Activated CD4-positive, alpha-beta T cell treated with anti-CD3 and anti-CD28 coated beads, Interleukin-2, amount 10 ng/mL, durations not matched to agents 24 days and 14 days (primary cell): ENCODE measurements around the gene PTPA. TPM values are rescaled to one million over a fixed set of nuclear protein-coding genes. Genes with fewer than 3 reads are reported as not detected.
"Not testable (repeated sequence)": the region's sequence is repeated elsewhere in the genome, so short reads cannot be mapped to it uniquely, and the experiment has no call there.

Experiments used
- DNase-seq: peaks from one replicate; pipeline ENCODE4 v3.0.0; 2022
- H3K27ac Mint-ChIP-seq: one replicate; pipeline ENCODE4 v1.8.0; 2022; ENCODE audit warnings: mild to moderate bottlenecking, mixed read lengths
- H3K27me3 Mint-ChIP-seq: one replicate; pipeline ENCODE4 v1.8.0; 2022; ENCODE audit warnings: mixed read lengths
- H3K36me3 Mint-ChIP-seq: one replicate; pipeline ENCODE4 v1.8.0; 2022; ENCODE audit warnings: low read depth, mild to moderate bottlenecking, mixed read lengths
- H3K4me1 Mint-ChIP-seq: one replicate; pipeline ENCODE4 v1.8.0; 2021; ENCODE audit warnings: mixed read lengths
- H3K4me3 Mint-ChIP-seq: one replicate; pipeline ENCODE4 v1.8.0; 2022; ENCODE audit warnings: mild to moderate bottlenecking, moderate library complexity, mixed read lengths
- H3K9me3 Mint-ChIP-seq: one replicate; pipeline ENCODE4 v1.8.0; 2021; ENCODE audit warnings: mixed read lengths
- intact Hi-C: fragments of 100-400 bp; cut with micrococcal nuclease; formaldehyde crosslinking; loops from one replicate; pipeline ENCODE4 v1.15.1; 2023
- total RNA-seq: library from RNA; stranded (reverse); gene quantifications from 2 replicates; pipeline ENCODE4 v1.2.3, GENCODE V29; 2022

PTPA gene
- total RNA-seq, 1 donor from 2014 or later, result 107 TPM

- H3K36me3 Mint-ChIP-seq, result no peaks in the 10 kb centered on the region
- no peak overlapping the region for H3K4me3 Mint-ChIP-seq
- peaks cover 3% of the 10 kb centered on the region for H3K9me3 Mint-ChIP-seq
- H3K27ac Mint-ChIP-seq, result no peak overlapping the region
- intact Hi-C loops, result no loop called here
- H3K4me1 Mint-ChIP-seq, result no peaks in the 10 kb centered on the region
- peaks cover 23% of the 10 kb centered on the region for H3K27me3 Mint-ChIP-seq
- no peak for DNase-seq
These were observed 84.4 kb downstream of the PTPA start for GRCh38 chr9:129195606-129196005.

- H3K27ac Mint-ChIP-seq, DNase-seq, H3K9me3 Mint-ChIP-seq, H3K36me3 Mint-ChIP-seq, intact Hi-C loops, H3K4me3 Mint-ChIP-seq, H3K4me1 Mint-ChIP-seq: not testable (repeated sequence)
- H3K27me3 Mint-ChIP-seq, result peaks cover 22% of the 10 kb centered on the region
These were observed 85.8 kb downstream of the PTPA start for GRCh38 chr9:129197045-129197444.

GRCh38 chr9:129197978-129198318 lies 86.7 kb downstream of the PTPA start:
- no peaks in the 10 kb centered on the region for H3K9me3 Mint-ChIP-seq

More at GRCh38 chr9:129197978-129198318, 86.7 kb downstream of the PTPA start:
- Mint-ChIP-seq H3K4me1 (no peaks in the 10 kb centered on the region), H3K4me3 (no peak overlapping the region), H3K27ac (no peak overlapping the region), H3K27me3 (peaks cover 21% of the 10 kb centered on the region), H3K36me3 (no peaks in the 10 kb centered on the region)
- no peak for DNase-seq
- intact Hi-C loops, result no loop called here

Other genes with a start within 250 kb of the PTPA start
- gene KYAT1, start 229.5 kb upstream of the PTPA start, total RNA-seq, result 11.7 and 14.4 TPM in 2 replicates
- 27.7 and 28.4 TPM in 2 replicates for gene LRRC8A, start 229.3 kb upstream of the PTPA start, total RNA-seq
- gene PHYHD1, start 190.4 kb upstream of the PTPA start, total RNA-seq, result 0.45 and 0.47 TPM in 2 replicates
- gene DOLK, start 163.8 kb upstream of the PTPA start, total RNA-seq, result 15.2 and 15.9 TPM in 2 replicates
- gene NUP188, start 163.7 kb upstream of the PTPA start, total RNA-seq, result 162 and 176 TPM in 2 replicates
- 69.6 and 73.9 TPM in 2 replicates for gene SH3GLB2, start 83.1 kb upstream of the PTPA start, total RNA-seq
- gene MIGA2, start 74.8 kb upstream of the PTPA start, total RNA-seq, result 43.3 and 44.3 TPM in 2 replicates
- gene DOLPP1, start 30.3 kb upstream of the PTPA start, total RNA-seq, result 24.7 and 24.8 TPM in 2 replicates
- 8.6 and 11.4 TPM in 2 replicates for gene CRAT, start 622 bp upstream of the PTPA start, total RNA-seq
- gene IER5L, start 66.8 kb downstream of the PTPA start, total RNA-seq, result 11.7 and 12.2 TPM in 2 replicates